Lung (tissue), 12 donors: ENCODE data around the gene CRIP2. TPM values are rescaled to one million over a fixed set of nuclear protein-coding genes. Genes with fewer than 3 reads are reported as not detected.

Experiments
- ATAC-seq: fragments of 200-7000 bp; cut with Tn5 transposase; one replicate; pipeline ENCODE4 v1.9.1; 2020; ENCODE audit warnings: moderate number of reproducible peaks; ENCODE audit not compliant: insufficient read depth, low FRiP score
- DNase-seq, 3 donors: peaks; one replicate each; pipeline ENCODE4 v3.0.0-alpha.2; 2013 to 2017
- H3K27ac ChIP-seq, 2 donors: one replicate each; pipeline ENCODE4 v1.5.1; 2013; ENCODE audit warnings: mild to moderate bottlenecking in 2 of 2, moderate library complexity in 2 of 2, control low read depth in 1 of 2, inconsistent platforms in 1 of 2, low read depth in 1 of 2, low read length in 1 of 2
- H3K27me3 ChIP-seq, 3 donors: one replicate each; pipeline ENCODE4 v1.5.1; 2013; ENCODE audit warnings: low read length in 2 of 3; ENCODE audit not compliant: control insufficient read depth in 3 of 3, insufficient read depth in 3 of 3
- H3K36me3 ChIP-seq, 4 donors: one replicate each; pipeline ENCODE4 v1.5.1; 2013; ENCODE audit warnings: low read length in 4 of 4, mild to moderate bottlenecking in 1 of 4, moderate library complexity in 1 of 4; ENCODE audit not compliant: control insufficient read depth in 4 of 4, insufficient read depth in 4 of 4
- H3K4me1 ChIP-seq, 5 donors: one replicate each; pipeline ENCODE4 v1.5.1; 2013; ENCODE audit warnings: low read length in 5 of 5, mild to moderate bottlenecking in 2 of 5, moderate library complexity in 1 of 5; ENCODE audit not compliant: control insufficient read depth in 5 of 5, insufficient read depth in 5 of 5
- H3K4me3 ChIP-seq: one replicate; pipeline ENCODE4 v1.5.1; 2013; ENCODE audit warnings: mild to moderate bottlenecking, control low read depth, moderate library complexity
- H3K9ac ChIP-seq, 2 donors: one replicate each; pipeline ENCODE4 v1.5.1; 2013; ENCODE audit warnings: low read length in 2 of 2, control low read depth in 1 of 2; ENCODE audit not compliant: insufficient read depth in 1 of 2
- H3K9me3 ChIP-seq, 4 donors: one replicate each; pipeline ENCODE4 v1.5.1; 2013; ENCODE audit warnings: low read length in 3 of 4, mild to moderate bottlenecking in 1 of 4, moderate library complexity in 1 of 4; ENCODE audit not compliant: control insufficient read depth in 4 of 4, insufficient read depth in 3 of 4
- CTCF ChIP-seq: IDR thresholded peaks from 2 replicates; pipeline ENCODE4 v1.5.1; 2012; ENCODE audit warnings: mild to moderate bottlenecking; ENCODE audit errors: control extremely low read depth, extremely low read depth
- WGBS, 2 donors: extraction: QIAGEN DNeasy Blood & Tissue Kit; methylation state at CpG; one replicate each; pipeline ENCODE4 v1.1.7; 2013; 5-methylcytosine and 5-hydroxymethylcytosine counted together
- polyA plus RNA-seq, 2 donors: library from polyadenylated mRNA; stranded (reverse); fragments of 200-250 nt; gene quantifications; one replicate each; pipeline ENCODE4 v1.2.1, GENCODE V29; 2013
- total RNA-seq, 2 donors: library from RNA; depleted of rRNA in 1 of 2; stranded (reverse); fragments of >200 nt in 1 of 2; gene quantifications; one replicate each; pipeline ENCODE4 v1.2.1, GENCODE V29; 2014 to 2021
- donor health status: control.
- donor health status: control.
- donor health status: Bipolar disorder and iron deficiency.
- donor health status: healthy.
- donor health status: DM: yes; HTN: yes; CAD: no.

The CRIP2 gene
- total and polyA plus RNA-seq, 4 donors: 135 to 267 (median 205) TPM

- H3K27me3 ChIP-seq: no peaks in the 10 kb centered on the region
- no peak overlapping the region for H3K27ac ChIP-seq
- DNase-seq (peak in 1 of 3 donors; percentile 11), ATAC-seq (no peak)
- TF ChIP-seq CTCF: no peak
- H3K9me3 ChIP-seq: peaks cover 0 to 3% (median 0%) of the 10 kb centered on the region in 4 donors
- H3K4me1 ChIP-seq: peaks cover 0 to 10% (median 0%) of the 10 kb centered on the region in 5 donors
- 97% methylated on average over 21 of the region's 21 CpGs for WGBS, 2 donors
- no peak overlapping the region for H3K4me3 ChIP-seq
- H3K9ac ChIP-seq: no peak overlapping the region
- peaks cover 0 to 19% (median 6%) of the 10 kb centered on the region in 4 donors for H3K36me3 ChIP-seq
Measured at GRCh38 chr14:105426416-105427130, 48.0 kb upstream of the CRIP2 start.

- Histone ChIP-seq H3K27me3 (no peaks in the 10 kb centered on the region), H3K9me3 (peaks cover 0 to 3% (median 0%) of the 10 kb centered on the region in 4 donors), H3K36me3 (peaks cover 0 to 19% (median 6%) of the 10 kb centered on the region in 4 donors), H3K27ac (no peak overlapping the region), H3K4me3 (no peak overlapping the region), H3K9ac (no peak overlapping the region), H3K4me1 (peaks cover 0 to 5% (median 0%) of the 10 kb centered on the region in 5 donors)
- no peak for ATAC-seq
- WGBS, 2 donors: 96 to 97% methylated on average over 10 of the region's 10 CpGs
- no peak for TF ChIP-seq CTCF
- DNase-seq: no peak
Measured at GRCh38 chr14:105427412-105427811, 47.2 kb upstream of the CRIP2 start.

- Histone ChIP-seq H3K27me3 (no peaks in the 10 kb centered on the region), H3K9ac (no peak overlapping the region), H3K4me3 (no peak overlapping the region), H3K9me3 (peaks cover 0 to 3% (median 0%) of the 10 kb centered on the region in 4 donors), H3K27ac (no peak overlapping the region), H3K4me1 (peaks cover 0 to 4% (median 0%) of the 10 kb centered on the region in 5 donors), H3K36me3 (peaks cover 0 to 19% (median 6%) of the 10 kb centered on the region in 4 donors)
- DNase-seq (no peak), ATAC-seq (no peak)
- no peak for TF ChIP-seq CTCF
- WGBS, 2 donors: 92 to 96% methylated on average over 9 of the region's 9 CpGs
Measured at GRCh38 chr14:105427936-105428485, 46.6 kb upstream of the CRIP2 start.
